GM19438 (cell line): ENCODE measurements around the gene SLC25A45.
"Not testable (repeated sequence)": the region's sequence is repeated elsewhere in the genome, so short reads cannot be mapped to it uniquely, and the experiment has no call there.

Source experiments
- ATAC-seq: cut with Tn5 transposase; IDR thresholded peaks from one replicate; pipeline ENCODE4 v1.9.1; 2021; ENCODE audit warnings: low read depth; ENCODE audit not compliant: unreplicated experiment

SLC25A45 gene

DNA sequence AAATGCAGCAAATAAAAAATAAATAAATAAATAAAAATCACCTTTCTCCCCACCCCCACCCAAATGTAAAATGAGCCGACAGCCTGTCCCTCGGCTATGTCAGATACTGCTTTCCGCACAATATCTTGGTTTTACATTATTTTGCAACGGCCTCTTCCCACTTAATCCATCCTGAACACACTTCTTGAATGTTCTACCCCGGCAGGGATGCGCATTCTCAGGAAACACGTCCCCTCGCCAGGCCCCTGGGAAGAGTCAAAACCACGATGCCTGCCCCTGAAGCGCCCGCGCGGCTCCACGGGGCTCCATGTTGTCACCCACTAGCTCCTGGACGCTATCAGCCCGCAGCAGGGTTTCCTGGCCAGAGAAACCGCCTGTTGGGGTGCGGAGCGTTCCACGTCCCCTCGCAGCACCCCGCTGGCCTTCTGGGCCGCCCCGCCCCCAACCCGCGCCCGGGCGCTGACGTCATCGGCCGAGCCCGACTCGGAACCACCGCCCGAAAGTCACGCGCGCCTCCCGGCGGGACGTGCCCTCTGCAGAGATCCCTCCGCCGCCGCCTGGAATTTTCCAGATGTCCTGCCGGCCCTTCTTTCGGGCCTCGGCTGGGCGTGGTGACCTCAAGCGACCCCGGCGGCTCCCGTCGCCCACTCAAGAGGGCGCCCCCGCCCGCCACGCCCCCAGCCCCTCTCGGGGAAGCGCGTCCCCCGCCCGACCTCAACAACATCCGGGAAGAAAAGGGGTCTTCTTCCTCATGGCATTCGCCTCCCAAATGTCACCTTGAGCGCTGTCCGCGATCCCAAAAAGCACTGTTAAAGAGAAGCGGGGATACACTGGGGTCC lies 39.6 kb upstream of the SLC25A45 start:
- ATAC-seq = no peak

DNA sequence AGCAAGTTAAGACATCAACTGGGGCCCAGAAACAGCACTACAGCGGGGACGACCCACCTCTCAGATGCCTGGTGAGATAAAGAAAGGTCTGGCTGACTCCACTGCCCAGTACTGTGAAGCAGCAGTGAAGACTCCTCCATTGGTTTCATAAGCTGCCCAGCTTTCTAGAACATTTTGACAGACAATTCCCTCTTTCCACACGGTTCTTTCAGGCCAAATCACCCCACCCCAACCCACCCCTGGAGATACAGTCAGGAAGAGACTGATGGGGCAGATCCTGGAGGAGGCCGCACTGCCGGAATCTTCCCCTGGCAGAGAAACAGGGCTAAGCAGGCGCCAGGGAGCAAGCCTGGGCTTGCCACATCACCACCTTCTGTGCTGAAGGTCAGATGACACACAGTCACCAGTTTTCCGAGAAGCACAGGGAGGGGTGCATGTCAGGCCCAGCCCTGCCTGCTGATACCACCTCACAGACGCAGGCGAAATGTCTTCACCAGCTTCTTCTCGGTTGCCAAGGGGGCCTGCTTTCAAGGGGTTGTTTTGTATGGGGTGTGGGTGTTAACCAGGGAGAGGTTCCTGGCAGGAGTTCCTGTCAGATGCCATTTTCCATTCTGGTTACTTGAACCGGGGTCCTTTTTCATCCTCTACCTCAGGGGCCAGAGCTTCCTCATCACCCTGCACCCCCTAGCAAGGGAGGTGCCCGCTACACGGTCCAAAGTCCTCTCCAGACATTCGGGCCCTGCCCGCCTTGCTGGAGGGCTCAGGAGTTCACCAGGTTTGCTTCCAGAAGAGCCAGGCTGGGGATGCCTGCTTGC lies 38.7 kb upstream of the SLC25A45 start:
- no peak for ATAC-seq

DNA sequence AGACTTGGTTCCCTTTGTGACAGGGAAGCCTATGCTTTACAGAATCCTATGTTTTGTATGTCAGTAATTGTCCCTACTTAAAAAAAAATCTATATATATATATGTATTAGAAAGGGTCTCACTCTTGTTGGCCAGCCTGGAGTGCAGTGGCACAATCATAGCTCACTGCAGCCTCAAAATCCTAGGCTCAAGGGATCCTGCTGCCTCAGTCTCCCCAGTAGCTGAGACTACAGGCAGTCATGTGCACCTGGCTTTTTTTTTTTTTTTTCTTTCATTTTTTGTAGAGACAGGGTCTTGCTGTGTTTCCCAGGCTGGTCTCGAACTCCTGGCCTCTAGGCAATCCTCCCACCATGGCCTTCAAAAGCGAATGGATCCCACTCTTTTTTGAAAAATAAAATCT lies 38.1 kb upstream of the SLC25A45 start:
- ATAC-seq = no peak

DNA sequence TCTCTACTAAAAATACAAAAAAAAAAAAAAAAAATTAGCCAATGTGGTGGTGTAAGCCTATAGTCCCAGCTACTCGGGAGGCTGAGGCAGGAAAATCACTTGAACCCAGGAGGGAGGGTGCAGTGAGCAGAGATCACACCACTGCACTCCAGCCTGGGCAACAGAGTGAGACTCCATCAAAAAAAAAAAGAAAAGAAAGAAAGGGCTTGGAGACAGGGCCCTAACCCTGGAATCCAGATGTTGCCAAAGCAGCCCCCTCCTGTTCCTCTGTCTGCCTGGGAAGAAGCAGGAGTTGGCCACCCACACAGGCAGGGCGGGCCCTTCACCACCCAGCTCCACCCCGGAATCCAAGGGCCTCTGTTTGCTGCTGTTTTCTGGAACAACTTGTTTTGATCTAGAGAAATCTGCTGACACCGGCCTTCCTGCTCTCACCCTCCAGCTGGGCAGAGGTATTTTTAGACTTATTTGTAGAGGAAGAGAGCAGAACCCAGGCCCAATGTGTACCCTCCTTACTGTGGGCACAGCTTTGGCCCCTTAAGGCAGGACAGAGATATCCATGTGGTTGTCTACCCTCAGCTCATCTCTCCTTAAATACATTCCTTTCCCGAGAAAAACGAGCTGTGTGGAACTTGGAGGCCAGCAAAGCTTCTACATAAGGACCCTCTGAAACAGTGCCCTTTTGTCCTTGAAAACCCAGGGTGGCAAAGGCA lies 37.5 kb upstream of the SLC25A45 start:
- ATAC-seq = no peak

DNA sequence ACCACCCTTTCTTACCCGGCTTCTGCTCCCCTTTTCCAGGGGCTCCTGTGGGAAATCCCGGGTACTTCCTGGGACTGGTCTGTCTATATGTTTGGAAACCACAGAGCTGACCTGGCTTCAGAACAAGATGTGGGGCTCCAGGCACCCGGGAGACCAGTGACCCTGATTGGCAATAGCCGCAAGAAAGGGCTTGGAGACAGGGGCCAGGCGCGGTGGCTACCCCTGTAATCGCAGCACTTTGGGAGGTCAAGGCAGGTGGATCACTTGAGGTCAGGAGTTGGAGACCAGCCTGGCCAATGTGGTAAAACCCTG lies 37.0 kb upstream of the SLC25A45 start:
- ATAC-seq = no peak

DNA sequence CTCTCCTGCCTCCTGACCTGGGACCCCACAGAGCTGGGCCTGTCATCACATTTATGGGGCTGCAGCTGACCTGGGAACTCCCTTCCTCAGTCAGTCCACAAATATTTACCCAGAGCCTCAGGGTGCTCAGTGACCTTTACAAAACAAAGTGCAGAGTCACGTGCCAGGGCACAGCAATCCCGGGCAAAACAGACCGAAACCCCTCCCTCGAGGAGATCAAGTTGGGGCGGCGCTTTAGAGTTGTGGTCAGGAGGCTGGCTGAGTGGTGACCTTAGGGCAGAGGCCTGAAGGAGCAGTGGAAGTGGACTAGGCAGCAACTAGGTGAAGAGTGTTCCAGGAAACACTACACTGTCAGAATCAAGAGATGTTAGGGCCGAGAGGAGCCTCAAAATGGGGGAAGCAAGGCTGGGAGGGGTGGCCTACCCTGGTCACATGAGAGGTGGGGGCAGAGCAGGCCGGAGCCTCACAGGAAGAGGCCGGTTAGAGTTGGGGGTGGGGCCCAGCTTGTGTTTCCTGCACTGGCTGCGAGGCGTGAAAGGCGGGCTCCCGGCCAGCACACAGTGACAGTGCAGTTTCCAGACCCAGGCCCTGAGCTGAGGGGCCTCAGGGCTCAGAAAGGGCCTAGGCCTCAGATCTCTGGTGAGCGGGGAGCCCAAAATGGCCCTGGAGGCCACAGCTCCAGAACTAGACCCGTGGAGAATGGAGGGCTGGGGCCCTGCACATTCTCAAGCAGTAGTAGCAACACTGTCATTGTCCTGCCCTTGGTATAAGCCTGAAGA lies 36.4 kb upstream of the SLC25A45 start:
- ATAC-seq = peak; percentile 41

DNA sequence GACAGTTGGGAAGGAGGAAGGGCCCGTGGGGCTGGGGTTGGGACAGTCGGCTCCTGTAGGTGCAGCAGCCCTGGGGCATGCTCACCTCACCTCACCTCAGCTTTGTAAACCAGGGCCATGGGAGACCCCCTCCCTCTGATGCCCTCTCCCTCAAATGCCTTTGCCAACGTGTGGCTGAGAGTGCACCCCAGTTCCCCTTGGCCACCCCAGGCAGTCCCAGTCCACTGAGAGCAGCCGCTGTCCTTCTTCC lies 35.9 kb upstream of the SLC25A45 start:
- ATAC-seq = no peak

DNA sequence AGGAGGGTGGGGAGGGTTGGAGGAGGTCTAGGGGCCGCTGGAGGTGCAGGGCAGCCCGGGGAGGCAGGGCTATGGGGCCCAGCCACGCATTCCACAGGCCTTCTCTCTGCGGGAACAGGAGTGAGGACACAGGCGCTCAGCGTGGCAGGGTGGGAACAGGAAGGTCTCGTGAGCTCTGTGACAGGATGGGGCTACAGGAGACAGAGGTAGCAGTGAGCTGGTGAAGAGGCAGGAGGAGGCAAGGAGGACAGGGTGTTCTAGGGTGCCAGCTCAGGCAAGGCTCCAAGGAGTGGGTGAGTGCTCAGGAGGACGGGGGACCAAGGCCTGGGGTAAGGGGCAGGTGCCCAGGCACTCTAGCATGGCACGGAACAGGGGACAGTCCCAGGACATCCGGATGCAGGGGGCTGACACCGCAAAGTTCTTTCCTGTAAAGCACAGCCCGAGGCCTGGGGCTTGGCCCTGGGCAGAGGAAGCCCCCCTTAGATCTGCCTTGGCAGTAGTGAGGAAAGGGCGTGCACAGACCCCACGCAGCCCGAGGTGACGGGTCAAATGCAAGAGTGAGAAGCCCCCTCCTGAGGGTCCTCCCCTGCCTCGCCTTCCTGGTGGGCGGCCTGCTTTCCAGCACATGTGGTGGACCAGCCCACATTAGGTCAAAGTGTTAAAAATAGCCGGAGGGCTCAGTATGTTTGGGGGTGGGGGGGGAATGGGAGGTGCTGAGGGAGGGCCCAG lies 35.4 kb upstream of the SLC25A45 start:
- no peak for ATAC-seq

DNA sequence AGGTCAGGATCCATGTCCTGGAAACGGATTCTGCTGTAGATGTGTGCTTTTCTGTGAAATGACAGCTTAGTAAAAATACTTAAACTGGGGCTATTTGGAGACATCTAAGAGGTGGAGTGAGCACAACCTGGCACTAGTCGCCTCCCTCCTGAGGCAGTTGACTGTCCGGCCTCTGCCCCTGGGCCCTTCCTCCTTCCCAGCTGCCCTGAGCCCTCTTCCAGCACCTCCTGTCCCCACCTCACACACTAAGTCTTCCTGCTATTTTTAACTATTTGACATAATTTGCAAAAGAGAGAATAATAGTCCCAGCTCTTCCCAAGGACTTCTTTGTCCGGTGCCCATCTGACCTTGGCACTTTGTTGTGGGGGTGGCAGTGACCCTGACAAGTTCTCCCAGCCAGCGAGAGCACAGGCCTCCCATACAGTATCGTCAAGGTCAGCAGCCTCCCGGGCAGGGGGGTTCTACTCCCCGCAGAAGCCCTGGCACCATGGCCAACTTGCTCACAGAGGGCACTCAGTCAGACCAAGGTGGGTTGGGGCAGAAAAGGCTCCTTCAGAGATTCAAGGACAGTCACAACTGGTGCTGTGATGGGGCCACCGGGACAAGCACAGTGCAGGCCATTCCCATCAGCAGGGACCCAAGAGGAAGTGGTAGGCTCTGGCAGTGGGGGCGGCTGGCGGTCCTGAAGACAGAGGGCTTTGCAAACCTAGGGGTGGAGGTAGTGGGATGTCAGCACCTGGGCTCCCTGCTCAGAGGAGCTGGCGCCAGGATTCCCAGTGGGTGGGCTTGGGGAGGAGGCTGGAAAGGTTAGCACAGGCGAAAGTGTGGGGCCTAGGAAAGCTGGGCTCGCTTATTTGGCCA lies 34.6 kb upstream of the SLC25A45 start:
- ATAC-seq = no peak

DNA sequence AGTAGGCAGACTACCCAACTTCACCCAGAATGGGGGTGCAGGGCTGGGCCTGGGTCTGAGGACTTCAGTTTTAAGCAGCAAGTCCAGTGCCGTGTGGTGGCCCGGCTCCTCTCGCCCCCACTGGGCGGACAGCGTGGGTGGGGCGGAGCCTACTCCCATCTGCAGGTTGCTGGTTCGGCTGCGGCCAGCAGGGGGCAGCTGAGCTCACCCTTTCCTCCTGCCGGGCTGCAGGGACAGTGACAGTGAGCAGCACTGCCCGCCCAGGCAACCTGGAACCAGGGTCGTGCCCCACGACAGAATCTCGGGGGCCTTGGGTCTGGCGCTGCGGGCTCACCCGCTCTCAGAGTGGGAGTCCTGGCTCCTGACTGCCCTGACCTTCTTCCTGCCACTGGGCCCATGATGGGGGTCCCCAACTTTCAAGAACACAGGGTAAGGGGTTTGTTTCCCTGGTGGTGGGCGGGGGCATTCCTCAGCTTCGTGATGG lies 33.9 kb upstream of the SLC25A45 start:
- no peak for ATAC-seq

DNA sequence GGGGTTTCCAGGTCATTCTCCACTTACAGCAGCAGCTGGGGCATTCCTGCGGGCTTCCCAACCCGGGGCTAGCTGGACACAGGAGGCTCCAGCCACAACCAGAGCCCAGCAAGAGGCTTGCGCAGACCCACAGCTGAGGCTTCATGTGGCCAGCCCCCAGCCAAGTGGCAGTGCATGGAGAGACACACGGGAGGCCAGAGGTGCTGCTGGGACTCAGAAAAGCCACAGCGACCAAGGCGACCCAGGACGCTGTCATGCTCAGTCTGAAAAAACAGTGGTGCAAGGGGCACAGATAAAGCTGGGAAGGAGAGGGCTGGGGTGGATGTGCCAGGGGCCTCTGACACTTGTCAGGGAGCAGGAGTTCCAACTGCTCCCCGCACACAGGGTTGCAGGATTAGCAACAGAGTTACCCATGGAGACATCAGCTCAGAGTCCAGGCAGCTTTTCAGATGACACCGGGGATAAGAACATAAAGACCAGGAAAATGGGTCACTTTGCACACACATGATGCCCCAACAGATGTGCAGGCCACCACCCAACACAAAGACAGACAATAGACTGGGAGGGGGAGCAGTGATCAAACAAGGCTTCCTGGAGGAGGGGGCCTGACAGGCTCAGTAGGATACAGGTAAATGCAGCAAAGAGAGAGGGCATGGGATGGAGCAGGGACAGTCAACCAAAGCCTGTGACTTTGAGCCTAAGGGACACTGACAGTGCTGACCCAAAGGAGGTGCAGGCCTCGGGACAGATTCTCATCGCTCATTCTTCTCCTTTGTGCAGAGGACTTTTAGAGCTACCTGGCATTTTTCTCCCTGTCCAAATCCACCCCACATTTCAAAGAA lies 33.3 kb upstream of the SLC25A45 start:
- ATAC-seq = no peak

DNA sequence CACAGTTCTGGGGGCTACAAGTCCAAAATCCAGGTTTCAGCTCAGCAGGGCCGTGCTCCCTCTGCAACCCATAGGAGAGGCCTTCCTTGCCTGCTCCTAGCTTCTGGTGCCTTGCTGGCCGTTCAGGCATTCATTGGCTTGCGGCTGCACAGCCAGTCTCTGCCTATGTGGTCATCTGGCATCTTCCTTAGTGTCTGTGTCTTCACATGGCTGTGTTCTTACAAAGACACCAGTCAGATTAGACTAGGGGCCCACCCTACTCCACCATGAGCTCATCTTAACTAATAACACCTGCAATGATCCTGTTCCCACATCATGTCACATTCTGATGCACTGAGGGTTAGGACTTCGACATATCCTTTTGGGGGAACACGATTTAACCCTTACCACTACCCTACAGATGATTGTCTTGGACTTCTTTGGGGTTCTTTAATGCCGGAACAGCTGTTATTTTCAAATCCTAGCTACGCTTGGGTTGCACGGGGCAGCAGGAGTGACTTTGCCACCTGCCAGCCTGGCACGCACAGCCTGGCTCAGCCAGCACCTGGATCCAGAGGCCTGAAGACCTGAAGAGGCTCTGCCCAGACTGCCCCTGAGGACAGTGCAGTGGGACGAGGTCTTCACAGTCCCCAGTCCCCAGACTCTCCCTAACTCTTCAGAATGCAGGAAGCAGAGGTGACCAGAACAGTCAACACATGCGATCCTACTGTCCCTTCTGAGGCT lies 32.5 kb upstream of the SLC25A45 start:
- ATAC-seq = no peak

DNA sequence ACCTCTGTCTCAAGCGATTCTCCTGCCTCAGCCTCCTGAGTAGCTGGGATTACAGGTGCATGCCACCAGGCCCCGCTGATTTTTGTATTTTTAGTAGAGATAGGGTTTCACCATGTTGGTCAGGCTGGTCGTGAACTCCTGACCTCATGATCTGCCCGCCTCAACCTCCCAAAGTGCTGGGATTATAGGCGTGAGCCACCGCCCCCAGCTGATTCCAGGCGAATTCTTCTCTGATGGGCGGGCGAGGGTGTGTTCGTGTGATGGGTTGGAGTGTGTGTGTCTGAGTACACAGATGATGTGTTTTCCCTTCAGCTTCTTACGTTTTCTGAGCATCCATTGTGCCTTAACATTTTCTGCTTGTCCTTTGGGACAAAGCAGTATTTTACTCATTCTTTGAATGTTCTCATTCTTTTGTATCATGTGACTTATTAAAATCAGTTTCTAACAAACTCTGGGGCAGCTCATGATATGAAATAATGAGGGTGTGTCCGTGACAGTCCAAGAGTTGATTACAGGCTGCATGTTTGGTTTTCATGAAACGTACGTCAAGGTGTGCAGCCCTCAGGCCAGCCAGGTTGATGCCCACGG lies 30.7 kb upstream of the SLC25A45 start:
- ATAC-seq = not testable (repeated sequence)

DNA sequence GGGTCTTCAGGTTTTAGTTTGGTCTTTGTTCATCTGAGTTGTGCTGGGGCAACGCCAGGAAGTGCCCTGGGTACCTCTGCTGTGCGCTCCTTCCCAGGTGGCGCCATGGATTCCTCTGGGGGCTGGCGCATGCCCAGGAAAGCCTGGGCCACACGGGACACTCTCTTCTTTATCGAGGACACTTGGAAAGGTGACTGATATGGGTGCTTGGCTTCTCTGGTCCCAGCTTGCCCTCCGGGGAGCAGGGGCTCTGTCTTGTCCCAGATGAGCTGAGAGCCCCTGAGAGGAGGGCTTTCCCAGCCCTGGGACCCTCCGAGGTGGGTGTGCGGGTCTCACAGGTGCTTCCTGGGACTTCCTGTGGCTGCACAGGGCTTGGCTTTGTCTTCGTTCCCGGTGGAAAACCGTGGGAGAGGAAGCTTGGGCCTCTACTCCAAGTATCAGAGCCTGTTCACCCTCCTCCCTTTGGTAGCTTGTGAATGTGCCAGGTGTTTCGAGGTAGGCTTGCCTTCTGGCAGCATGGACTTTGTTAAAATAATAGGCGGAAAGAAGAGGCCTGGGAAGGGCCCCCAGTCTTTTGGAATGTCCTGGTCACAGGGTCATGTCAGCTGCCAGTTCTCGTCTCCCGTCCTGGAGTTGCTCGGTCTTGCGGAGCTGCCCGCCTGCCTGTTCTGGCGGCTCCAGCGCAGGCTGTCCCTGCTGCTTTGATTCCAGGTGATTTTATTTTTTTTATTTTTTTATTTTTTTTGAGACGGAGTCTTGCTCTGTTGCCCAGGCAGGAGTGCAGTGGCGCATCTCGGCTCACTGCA lies 30.0 kb upstream of the SLC25A45 start:
- ATAC-seq = no peak

DNA sequence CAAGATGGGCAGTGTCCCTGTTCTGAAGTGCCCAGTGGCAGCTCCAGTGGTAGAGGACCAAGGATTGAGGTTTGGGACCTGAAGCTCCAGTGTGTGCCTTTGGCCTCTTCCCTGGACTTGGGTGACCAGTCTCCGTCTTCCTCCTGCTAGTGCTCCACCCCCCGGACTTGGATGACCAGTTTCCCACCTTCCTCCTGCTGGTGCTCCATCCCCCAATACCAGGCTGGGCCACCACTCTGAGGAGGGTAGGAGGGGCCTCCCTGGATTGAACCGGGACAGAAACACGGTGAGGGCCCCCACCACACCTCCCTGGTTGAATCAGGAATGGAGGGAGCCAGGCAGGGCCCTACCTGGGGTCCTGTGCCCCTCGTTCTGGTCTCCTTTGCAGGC lies 29.2 kb upstream of the SLC25A45 start:
- ATAC-seq = no peak

DNA sequence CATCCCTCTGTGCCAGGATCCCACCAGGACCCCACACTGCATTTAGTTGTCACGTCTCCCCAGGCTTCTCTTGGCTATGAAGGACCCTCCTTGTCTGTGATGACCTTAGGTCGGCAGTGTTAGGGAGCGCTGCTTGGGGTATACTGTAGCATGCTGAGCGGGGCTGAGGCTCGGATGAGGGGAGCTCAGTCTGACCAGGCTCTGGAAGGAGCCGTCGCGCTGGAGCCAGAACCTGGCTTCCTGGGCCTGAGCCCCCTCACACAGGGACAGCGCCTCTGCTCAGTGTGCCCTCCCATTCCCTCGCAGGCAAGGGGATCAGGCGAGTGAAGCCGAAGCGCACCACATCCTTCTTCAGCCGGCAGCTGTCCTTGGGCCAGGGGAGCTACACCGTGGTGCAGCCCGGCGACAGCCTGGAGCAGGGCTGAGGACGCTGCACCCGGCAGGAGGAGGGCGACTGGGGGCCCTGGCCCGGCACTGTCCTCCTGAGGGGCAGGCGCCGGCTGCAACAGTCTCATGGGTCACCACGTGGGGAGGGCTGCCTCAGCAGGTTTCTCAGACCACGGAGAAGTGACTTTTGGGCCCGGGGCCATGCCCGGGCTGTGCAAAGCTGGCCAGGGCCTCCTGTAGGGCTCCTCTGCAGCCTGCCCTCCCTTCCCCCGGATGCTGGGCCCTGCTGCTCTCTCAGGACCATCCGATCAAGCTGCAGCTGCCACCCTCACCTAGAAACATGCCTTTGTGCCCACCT lies 28.7 kb upstream of the SLC25A45 start:
- no peak for ATAC-seq
